Kidney glomerular epithelial cell (primary cell): ENCODE data around the gene MAP4.

ENCODE experiments used
- DNase-seq: peaks from one replicate; lab custom pipeline; 2025; lab: John Stamatoyannopoulos, UW

Gene MAP4

GRCh38 chr3:47865192-47865591 lies 151.0 kb downstream of the MAP4 start:
- no peak for DNase-seq

GRCh38 chr3:47863391-47864128 lies 152.7 kb downstream of the MAP4 start:
- no peak for DNase-seq

- no peak for DNase-seq
Observed at GRCh38 chr3:47859956-47860605, 156.1 kb downstream of the MAP4 start.

GRCh38 chr3:47857151-47857550 lies 159.1 kb downstream of the MAP4 start:
- DNase-seq, result no peak

- DNase-seq, result no peak
Observed at GRCh38 chr3:47856669-47857068, 159.5 kb downstream of the MAP4 start.

- no peak for DNase-seq
Observed at GRCh38 chr3:47855461-47856383, 160.5 kb downstream of the MAP4 start.

GRCh38 chr3:47854720-47855455 lies 161.3 kb downstream of the MAP4 start:
- no peak for DNase-seq

GRCh38 chr3:47854267-47854666 lies 161.9 kb downstream of the MAP4 start:
- no peak for DNase-seq

- DNase-seq, result no peak
Observed at GRCh38 chr3:47852604-47853602, 163.3 kb downstream of the MAP4 start.

GRCh38 chr3:47851888-47852603 lies 164.2 kb downstream of the MAP4 start:
- DNase-seq, result no peak

GRCh38 chr3:47850564-47851410 lies 165.4 kb downstream of the MAP4 start:
- DNase-seq, result no peak

- peak; percentile 21 for DNase-seq
Observed at GRCh38 chr3:47849699-47850563, 166.3 kb downstream of the MAP4 start.

GRCh38 chr3:47849186-47849698 lies 167.0 kb downstream of the MAP4 start:
- DNase-seq, result no peak

- no peak for DNase-seq
Observed at GRCh38 chr3:47848599-47849117, 167.6 kb downstream of the MAP4 start.

- no peak for DNase-seq
Observed at GRCh38 chr3:47847801-47848518, 168.3 kb downstream of the MAP4 start.

GRCh38 chr3:47847260-47847659 lies 169.0 kb downstream of the MAP4 start:
- no peak for DNase-seq

GRCh38 chr3:47846880-47847248 lies 169.4 kb downstream of the MAP4 start:
- no peak for DNase-seq
